Measurements from ENCODE around the gene SLC66A2.

DNA sequence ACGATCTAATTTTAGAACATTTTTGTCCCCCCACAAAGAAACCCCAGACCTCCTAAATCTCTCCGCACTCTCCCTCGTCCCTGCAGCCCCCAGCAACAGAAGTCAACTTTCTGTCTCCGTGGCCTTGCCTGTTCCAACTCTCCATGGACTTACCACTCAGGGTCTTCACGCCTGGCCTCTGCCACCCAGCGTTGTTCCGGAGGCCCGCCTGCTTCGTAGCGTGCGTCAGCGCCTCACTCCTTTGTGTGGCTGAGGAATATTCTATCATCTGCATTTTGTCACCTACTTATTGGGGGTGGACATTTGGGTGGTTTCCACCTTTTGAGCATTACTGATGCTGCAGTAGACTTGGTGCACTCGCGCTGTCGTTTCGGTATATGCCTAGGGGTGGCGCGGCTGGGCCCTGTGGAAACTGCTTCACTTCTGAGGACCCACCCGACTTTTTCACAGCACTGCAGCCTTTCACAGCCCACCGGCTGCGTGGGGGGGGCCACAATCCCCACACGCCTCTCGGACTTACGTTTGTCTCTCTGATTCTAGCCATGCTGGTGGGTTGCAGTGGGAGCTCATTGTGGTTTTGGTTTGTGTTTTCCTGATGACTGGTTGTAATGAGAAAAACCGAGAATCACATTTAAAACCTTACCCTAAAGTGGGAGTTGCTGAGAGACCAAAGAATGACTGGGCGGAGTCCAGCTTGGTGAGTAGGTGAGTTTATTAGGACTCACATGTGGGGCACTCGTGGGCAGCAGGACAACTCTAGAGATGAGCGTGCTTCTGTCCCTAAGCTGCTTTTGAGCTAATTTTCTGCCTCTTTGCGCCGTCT is 11.6 kb upstream of the SLC66A2 start:
- no peak for TF ChIP-seq POLR2A (IDR thresholded peaks at IDR 0.05)
- TF ChIP-seq, protein P1, sequence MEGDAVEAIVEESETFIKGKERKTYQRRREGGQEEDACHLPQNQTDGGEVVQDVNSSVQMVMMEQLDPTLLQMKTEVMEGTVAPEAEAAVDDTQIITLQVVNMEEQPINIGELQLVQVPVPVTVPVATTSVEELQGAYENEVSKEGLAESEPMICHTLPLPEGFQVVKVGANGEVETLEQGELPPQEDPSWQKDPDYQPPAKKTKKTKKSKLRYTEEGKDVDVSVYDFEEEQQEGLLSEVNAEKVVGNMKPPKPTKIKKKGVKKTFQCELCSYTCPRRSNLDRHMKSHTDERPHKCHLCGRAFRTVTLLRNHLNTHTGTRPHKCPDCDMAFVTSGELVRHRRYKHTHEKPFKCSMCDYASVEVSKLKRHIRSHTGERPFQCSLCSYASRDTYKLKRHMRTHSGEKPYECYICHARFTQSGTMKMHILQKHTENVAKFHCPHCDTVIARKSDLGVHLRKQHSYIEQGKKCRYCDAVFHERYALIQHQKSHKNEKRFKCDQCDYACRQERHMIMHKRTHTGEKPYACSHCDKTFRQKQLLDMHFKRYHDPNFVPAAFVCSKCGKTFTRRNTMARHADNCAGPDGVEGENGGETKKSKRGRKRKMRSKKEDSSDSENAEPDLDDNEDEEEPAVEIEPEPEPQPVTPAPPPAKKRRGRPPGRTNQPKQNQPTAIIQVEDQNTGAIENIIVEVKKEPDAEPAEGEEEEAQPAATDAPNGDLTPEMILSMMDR (IDR thresholded peaks at IDR 0.05 in 8 of 11, conservative IDR thresholded peaks at IDR 0.05 in 3 of 11) = no peak
